ENCODE measurements around the gene IDH3A.

Gene IDH3A

DNA sequence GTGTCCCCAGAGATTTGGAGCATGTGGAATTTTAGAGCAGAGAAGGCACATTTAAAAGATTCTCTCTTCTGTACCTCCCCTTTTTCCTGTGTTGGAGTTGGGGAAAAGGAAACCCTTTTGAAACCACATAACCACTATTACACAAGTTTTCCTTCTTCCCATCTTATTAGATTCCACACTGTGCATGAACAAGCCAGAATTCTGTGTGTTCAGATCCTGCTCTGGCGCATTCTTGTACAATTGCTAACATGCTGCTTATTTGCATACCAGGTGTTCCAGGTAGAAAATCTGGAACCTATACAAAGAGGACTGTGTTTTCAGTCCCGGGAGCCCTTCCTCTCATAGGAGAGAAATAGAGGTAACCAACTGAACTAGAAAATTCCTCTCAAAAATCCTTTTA lies 15.4 kb upstream of the IDH3A start (continued):
- TF ChIP-seq, protein P1, sequence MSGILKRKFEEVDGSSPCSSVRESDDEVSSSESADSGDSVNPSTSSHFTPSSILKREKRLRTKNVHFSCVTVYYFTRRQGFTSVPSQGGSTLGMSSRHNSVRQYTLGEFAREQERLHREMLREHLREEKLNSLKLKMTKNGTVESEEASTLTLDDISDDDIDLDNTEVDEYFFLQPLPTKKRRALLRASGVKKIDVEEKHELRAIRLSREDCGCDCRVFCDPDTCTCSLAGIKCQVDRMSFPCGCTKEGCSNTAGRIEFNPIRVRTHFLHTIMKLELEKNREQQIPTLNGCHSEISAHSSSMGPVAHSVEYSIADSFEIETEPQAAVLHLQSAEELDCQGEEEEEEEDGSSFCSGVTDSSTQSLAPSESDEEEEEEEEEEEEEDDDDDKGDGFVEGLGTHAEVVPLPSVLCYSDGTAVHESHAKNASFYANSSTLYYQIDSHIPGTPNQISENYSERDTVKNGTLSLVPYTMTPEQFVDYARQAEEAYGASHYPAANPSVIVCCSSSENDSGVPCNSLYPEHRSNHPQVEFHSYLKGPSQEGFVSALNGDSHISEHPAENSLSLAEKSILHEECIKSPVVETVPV (CRISPR knock-in tag; IDR thresholded peaks at IDR 0.05): no peak
- TF ChIP-seq TOX (CRISPR knock-in tag; IDR thresholded peaks at IDR 0.05; ENCODE audit: borderline replicate concordance) (no peak), ZNF565 (CRISPR knock-in tag; conservative IDR thresholded peaks at IDR 0.05; ENCODE audit: low read depth) (no peak), SNAI2 (CRISPR knock-in tag; IDR thresholded peaks at IDR 0.05) (no peak)
- TF ChIP-seq, protein P2, sequence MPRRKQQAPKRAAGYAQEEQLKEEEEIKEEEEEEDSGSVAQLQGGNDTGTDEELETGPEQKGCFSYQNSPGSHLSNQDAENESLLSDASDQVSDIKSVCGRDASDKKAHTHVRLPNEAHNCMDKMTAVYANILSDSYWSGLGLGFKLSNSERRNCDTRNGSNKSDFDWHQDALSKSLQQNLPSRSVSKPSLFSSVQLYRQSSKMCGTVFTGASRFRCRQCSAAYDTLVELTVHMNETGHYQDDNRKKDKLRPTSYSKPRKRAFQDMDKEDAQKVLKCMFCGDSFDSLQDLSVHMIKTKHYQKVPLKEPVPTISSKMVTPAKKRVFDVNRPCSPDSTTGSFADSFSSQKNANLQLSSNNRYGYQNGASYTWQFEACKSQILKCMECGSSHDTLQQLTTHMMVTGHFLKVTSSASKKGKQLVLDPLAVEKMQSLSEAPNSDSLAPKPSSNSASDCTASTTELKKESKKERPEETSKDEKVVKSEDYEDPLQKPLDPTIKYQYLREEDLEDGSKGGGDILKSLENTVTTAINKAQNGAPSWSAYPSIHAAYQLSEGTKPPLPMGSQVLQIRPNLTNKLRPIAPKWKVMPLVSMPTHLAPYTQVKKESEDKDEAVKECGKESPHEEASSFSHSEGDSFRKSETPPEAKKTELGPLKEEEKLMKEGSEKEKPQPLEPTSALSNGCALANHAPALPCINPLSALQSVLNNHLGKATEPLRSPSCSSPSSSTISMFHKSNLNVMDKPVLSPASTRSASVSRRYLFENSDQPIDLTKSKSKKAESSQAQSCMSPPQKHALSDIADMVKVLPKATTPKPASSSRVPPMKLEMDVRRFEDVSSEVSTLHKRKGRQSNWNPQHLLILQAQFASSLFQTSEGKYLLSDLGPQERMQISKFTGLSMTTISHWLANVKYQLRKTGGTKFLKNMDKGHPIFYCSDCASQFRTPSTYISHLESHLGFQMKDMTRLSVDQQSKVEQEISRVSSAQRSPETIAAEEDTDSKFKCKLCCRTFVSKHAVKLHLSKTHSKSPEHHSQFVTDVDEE (CRISPR knock-in tag; IDR thresholded peaks at IDR 0.05): no peak

DNA sequence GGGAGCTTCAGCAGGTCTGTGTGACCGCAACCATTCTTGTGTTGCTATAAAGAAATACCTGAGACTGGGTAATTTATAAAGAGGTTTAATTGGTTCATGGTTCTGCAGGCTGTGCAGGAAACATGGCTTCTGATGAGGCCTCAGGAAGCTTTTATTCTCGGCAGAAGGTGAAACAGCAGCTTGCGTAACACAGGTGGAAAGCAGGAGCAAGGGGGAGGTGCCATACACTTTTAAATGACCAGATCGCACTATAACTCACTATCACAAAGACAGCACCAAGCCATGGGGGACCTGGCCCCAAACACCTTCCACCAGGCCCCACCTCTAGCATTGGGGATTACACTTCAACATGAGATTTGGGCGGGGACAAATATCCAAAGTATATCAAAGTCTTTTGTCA lies 9.6 kb upstream of the IDH3A start:
- TF ChIP-seq RARB (CRISPR knock-in tag; IDR thresholded peaks at IDR 0.05): no peak
- TF ChIP-seq PPARA (CRISPR knock-in tag; IDR thresholded peaks at IDR 0.05; ENCODE audit: borderline replicate concordance): no peak
- TF ChIP-seq TOX (CRISPR knock-in tag; IDR thresholded peaks at IDR 0.05; ENCODE audit: borderline replicate concordance): no peak
- TF ChIP-seq TCF4 (CRISPR knock-in tag; IDR thresholded peaks at IDR 0.05; ENCODE audit: borderline replicate concordance): no peak
- TF ChIP-seq, protein P3, sequence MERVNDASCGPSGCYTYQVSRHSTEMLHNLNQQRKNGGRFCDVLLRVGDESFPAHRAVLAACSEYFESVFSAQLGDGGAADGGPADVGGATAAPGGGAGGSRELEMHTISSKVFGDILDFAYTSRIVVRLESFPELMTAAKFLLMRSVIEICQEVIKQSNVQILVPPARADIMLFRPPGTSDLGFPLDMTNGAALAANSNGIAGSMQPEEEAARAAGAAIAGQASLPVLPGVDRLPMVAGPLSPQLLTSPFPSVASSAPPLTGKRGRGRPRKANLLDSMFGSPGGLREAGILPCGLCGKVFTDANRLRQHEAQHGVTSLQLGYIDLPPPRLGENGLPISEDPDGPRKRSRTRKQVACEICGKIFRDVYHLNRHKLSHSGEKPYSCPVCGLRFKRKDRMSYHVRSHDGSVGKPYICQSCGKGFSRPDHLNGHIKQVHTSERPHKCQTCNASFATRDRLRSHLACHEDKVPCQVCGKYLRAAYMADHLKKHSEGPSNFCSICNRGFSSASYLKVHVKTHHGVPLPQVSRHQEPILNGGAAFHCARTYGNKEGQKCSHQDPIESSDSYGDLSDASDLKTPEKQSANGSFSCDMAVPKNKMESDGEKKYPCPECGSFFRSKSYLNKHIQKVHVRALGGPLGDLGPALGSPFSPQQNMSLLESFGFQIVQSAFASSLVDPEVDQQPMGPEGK (CRISPR knock-in tag; IDR thresholded peaks at IDR 0.05; ENCODE audit: borderline replicate concordance): no peak
- TF ChIP-seq SNAI2 (CRISPR knock-in tag; IDR thresholded peaks at IDR 0.05): no peak
- TF ChIP-seq ISL1 (CRISPR knock-in tag; IDR thresholded peaks at IDR 0.05): no peak
- TF ChIP-seq ZNF8 (CRISPR knock-in tag; IDR thresholded peaks at IDR 0.05): no peak
- no peak for TF ChIP-seq ZNF565 (CRISPR knock-in tag; conservative IDR thresholded peaks at IDR 0.05; ENCODE audit: low read depth)
- TF ChIP-seq, protein P2 (CRISPR knock-in tag; IDR thresholded peaks at IDR 0.05): no peak
- ATAC-seq: no peak

DNA sequence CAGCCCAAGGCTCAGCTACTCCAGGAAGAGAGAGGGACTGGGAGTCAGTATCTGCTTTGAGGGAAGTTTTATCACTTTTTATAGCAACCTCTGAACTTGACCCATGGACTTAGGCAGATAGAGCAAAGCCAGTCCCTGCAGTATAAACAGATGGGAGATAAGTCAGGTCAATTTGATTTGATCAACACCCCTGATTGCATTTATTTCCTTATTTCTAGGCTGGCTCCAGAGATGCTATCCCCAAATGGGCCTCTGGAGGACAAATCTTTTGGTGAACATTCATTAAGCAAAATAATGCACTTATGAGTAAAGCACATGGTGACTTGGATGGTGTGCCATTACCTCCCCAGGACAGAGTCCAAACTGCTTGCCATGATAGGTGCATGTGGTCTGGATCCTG lies 8.9 kb upstream of the IDH3A start:
- ATAC-seq: no peak
- peak; percentile 32; the same call in 1 of the 2 replicates for TF ChIP-seq TCF4 (CRISPR knock-in tag; IDR thresholded peaks at IDR 0.05; ENCODE audit: borderline replicate concordance)
- TF ChIP-seq, protein P1 (CRISPR knock-in tag; IDR thresholded peaks at IDR 0.05): no peak

DNA sequence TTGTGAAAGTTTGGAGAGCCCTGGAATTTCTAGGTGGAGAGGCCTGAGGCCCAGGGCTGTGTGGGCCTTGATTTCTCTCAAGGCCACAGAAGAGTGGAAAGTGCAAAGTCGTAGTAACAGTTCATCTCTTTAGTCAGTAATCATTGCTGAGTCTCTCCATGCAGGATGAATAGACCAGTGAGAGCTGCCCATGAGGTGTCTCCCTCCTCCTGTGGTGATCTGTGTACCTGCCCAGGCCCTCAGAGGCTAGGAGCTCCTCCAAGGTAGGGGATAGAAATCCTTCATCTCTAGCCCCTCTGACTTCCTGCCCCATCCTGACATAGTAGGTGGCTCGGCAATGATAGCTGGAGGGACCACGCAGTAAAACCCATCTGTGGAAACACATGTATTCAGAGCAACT lies 6.8 kb upstream of the IDH3A start:
- ATAC-seq: no peak
- TF ChIP-seq OSR1 (CRISPR knock-in tag; IDR thresholded peaks at IDR 0.05): no peak
- no peak for TF ChIP-seq TOX (CRISPR knock-in tag; IDR thresholded peaks at IDR 0.05; ENCODE audit: borderline replicate concordance)
- TF ChIP-seq PPARA (CRISPR knock-in tag; IDR thresholded peaks at IDR 0.05; ENCODE audit: borderline replicate concordance): no peak
- no peak for TF ChIP-seq RARB (CRISPR knock-in tag; IDR thresholded peaks at IDR 0.05)
- TF ChIP-seq, protein P3 (CRISPR knock-in tag; IDR thresholded peaks at IDR 0.05; ENCODE audit: borderline replicate concordance): no peak
- TF ChIP-seq ZFP3 (CRISPR knock-in tag; IDR thresholded peaks at IDR 0.05): no peak
- TF ChIP-seq, protein P4, sequence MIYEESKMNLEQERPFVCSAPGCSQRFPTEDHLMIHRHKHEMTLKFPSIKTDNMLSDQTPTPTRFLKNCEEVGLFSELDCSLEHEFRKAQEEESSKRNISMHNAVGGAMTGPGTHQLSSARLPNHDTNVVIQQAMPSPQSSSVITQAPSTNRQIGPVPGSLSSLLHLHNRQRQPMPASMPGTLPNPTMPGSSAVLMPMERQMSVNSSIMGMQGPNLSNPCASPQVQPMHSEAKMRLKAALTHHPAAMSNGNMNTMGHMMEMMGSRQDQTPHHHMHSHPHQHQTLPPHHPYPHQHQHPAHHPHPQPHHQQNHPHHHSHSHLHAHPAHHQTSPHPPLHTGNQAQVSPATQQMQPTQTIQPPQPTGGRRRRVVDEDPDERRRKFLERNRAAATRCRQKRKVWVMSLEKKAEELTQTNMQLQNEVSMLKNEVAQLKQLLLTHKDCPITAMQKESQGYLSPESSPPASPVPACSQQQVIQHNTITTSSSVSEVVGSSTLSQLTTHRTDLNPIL (CRISPR knock-in tag; IDR thresholded peaks at IDR 0.05; ENCODE audit: low read depth): no peak
- TF ChIP-seq, protein P5, sequence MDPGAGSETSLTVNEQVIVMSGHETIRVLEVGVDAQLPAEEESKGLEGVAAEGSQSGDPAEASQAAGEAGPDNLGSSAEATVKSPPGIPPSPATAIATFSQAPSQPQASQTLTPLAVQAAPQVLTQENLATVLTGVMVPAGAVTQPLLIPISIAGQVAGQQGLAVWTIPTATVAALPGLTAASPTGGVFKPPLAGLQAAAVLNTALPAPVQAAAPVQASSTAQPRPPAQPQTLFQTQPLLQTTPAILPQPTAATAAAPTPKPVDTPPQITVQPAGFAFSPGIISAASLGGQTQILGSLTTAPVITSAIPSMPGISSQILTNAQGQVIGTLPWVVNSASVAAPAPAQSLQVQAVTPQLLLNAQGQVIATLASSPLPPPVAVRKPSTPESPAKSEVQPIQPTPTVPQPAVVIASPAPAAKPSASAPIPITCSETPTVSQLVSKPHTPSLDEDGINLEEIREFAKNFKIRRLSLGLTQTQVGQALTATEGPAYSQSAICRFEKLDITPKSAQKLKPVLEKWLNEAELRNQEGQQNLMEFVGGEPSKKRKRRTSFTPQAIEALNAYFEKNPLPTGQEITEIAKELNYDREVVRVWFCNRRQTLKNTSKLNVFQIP (CRISPR knock-in tag; IDR thresholded peaks at IDR 0.05; ENCODE audit: borderline replicate concordance, low read depth): no peak
- TF ChIP-seq TCF4 (CRISPR knock-in tag; IDR thresholded peaks at IDR 0.05; ENCODE audit: borderline replicate concordance): no peak
- TF ChIP-seq ARNTL (CRISPR knock-in tag; IDR thresholded peaks at IDR 0.05; ENCODE audit: borderline replicate concordance, low read depth): no peak
- no peak for TF ChIP-seq ZFP30 (CRISPR knock-in tag; IDR thresholded peaks at IDR 0.05)
- no peak for TF ChIP-seq BACH2 (CRISPR knock-in tag; IDR thresholded peaks at IDR 0.05; ENCODE audit: borderline replicate concordance)

Measured in SK-N-SH treated with all-trans-retinoic acid at 6 μM for 48 hours (cell line).